ENCODE results near the gene DNALI1. TPM values are rescaled to one million over a fixed set of nuclear protein-coding genes. Genes with fewer than 3 reads are reported as not detected.
"Not testable (repeated sequence)": the region's sequence is repeated elsewhere in the genome, so short reads cannot be mapped to it uniquely, and the experiment has no call there.

DNALI1 gene
- total and polyA plus RNA-seq, 2 of the 4 experiments (the other 2 are of a cell fraction), result 9.1 to 10.1 TPM

DNA sequence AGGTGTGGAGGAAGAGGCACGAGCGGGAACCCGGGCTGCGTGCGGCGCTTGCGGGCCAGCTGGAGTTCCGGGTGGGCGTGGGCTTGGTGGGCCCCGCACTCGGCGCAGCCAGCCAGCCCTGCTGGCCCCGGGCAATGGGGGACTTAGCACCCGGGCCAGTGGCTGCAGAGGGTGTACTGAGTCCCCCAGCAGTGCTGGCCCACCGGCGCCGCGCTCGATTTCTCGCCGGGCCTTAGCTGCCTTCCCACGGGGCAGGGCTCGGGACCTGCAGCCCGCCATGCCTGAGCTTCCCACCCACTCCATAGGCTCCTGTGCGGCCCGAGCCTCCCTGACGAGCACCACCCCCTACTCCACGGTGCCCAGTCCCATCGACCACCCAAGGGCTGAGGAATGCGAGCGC lies 38.5 kb upstream of the DNALI1 start:
- H2BK5ac ChIP-seq (ENCODE audit: low read depth, low read length, poor library complexity, severe bottlenecking); BruUV-seq (replicated peaks); POLR2A ChIA-PET (ENCODE audit: unreplicated experiment); H3K36me3 ChIP-seq (ENCODE audit: control insufficient read depth, insufficient read depth, low read length); intact Hi-C loops (cut with micrococcal nuclease); H4K20me1 ChIP-seq (ENCODE audit: insufficient read depth, low read length); ATAC-seq (ENCODE audit: low read depth); in situ Hi-C loops (cut with MboI; ENCODE audit: low sequenced_read_pairs); H2BK20ac ChIP-seq (ENCODE audit: low read depth, low read length); H3K4me2 ChIP-seq (ENCODE audit: low read depth, low read length); H3K56ac ChIP-seq (ENCODE audit: extremely low read depth, insufficient read depth, low read length); H3K9me3 ChIP-seq (ENCODE audit: control insufficient read depth, insufficient read depth, low read length); H3K4me1 ChIP-seq (ENCODE audit: control insufficient read depth, insufficient read depth, low read length); H4K8ac ChIP-seq (ENCODE audit: low read depth in 2 of 2, low read length in 2 of 2); H3K14ac ChIP-seq (replicated peaks; ENCODE audit: low read depth, low read length); H2BK15ac ChIP-seq (ENCODE audit: low read depth, low read length); H3K27ac ChIP-seq (ENCODE audit: insufficient read depth, low read length); dilution Hi-C loops (cut with HindIII; ENCODE audit: low sequenced_read_pairs, unreplicated experiment); H3K18ac ChIP-seq (ENCODE audit: low read depth, low read length); H2AK9ac ChIP-seq (replicated peaks; ENCODE audit: low read depth, low read length, poor library complexity); H3K23ac ChIP-seq (ENCODE audit: low read depth, low read length); H4K91ac ChIP-seq (ENCODE audit: insufficient read depth, low read depth, low read length); H3K27me3 ChIP-seq (ENCODE audit: control insufficient read depth, insufficient read depth, low read length); H3K4me3 ChIP-seq (ENCODE audit: insufficient read depth, low read depth, low read length); H2AFZ ChIP-seq (replicated peaks; ENCODE audit: low read length, poor library complexity); DNase-seq; H2AK5ac ChIP-seq (ENCODE audit: low read depth, low read length); H2BK120ac ChIP-seq (ENCODE audit: low read depth, low read length); H3K79me1 ChIP-seq (ENCODE audit: low read depth in 1 of 2, low read length in 2 of 2); H4K5ac ChIP-seq (ENCODE audit: low read depth, low read length); H3K9me1 ChIP-seq (ENCODE audit: insufficient read depth, low read length); H3K4ac ChIP-seq (ENCODE audit: low read depth, low read length); H3K9ac ChIP-seq (ENCODE audit: low read depth, low read length): not testable (repeated sequence)
- CTCF ChIA-PET, result interaction anchor here (0.6 kb wide), 1 partner anchor 1401 kb away, joined by 3 read pairs; no protein-coding TSS in a partner anchor
- 88% methylated on average over 10 of the region's 31 CpGs; no CpG with 5 or more reads in 1 of the 2 experiments for WGBS, 2 experiments (ENCODE audit: extremely low coverage in 2 of 2, insufficient read length in 1 of 2)

DNA sequence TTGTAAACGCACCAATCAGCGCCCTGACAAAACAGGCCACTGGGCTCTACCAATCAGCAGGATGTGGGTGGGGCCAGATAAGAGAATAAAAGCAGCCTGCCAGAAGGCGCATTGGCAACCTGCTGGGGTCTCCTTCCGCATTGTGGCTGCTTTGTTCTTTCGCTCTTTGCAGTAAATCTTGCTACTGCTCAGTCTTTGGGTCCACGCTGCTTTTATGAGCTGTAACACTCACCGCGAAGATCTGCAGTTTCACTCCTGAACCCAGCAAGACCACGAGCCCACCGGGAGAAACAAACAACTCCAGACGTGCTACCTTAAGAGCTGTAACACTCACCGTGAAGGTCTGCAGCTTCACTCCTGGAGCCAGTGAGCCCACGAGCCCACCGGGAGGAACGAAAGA lies 37.8 kb upstream of the DNALI1 start:
- CTCF ChIA-PET; ATAC-seq (ENCODE audit: low read depth); H3K9me3 ChIP-seq (ENCODE audit: control insufficient read depth, insufficient read depth, low read length); H4K5ac ChIP-seq (ENCODE audit: low read depth, low read length); H2AK9ac ChIP-seq (replicated peaks; ENCODE audit: low read depth, low read length, poor library complexity); H2BK15ac ChIP-seq (ENCODE audit: low read depth, low read length); H3K9me1 ChIP-seq (ENCODE audit: insufficient read depth, low read length); H3K36me3 ChIP-seq (ENCODE audit: control insufficient read depth, insufficient read depth, low read length); H2AK5ac ChIP-seq (ENCODE audit: low read depth, low read length); H3K9ac ChIP-seq (ENCODE audit: low read depth, low read length); H3K79me1 ChIP-seq (ENCODE audit: low read depth in 1 of 2, low read length in 2 of 2); dilution Hi-C loops (cut with HindIII; ENCODE audit: low sequenced_read_pairs, unreplicated experiment); H4K91ac ChIP-seq (ENCODE audit: insufficient read depth, low read depth, low read length); H4K20me1 ChIP-seq (ENCODE audit: insufficient read depth, low read length); H3K14ac ChIP-seq (replicated peaks; ENCODE audit: low read depth, low read length); H2BK120ac ChIP-seq (ENCODE audit: low read depth, low read length); H3K4me1 ChIP-seq (ENCODE audit: control insufficient read depth, insufficient read depth, low read length); H3K4me3 ChIP-seq (ENCODE audit: insufficient read depth, low read depth, low read length); in situ Hi-C loops (cut with MboI; ENCODE audit: low sequenced_read_pairs); DNase-seq; BruUV-seq (replicated peaks); H2AFZ ChIP-seq (replicated peaks; ENCODE audit: low read length, poor library complexity); H3K18ac ChIP-seq (ENCODE audit: low read depth, low read length); H2BK20ac ChIP-seq (ENCODE audit: low read depth, low read length); intact Hi-C loops (cut with micrococcal nuclease); H2BK5ac ChIP-seq (ENCODE audit: low read depth, low read length, poor library complexity, severe bottlenecking); H3K23ac ChIP-seq (ENCODE audit: low read depth, low read length); H3K27ac ChIP-seq (ENCODE audit: insufficient read depth, low read length); H3K4ac ChIP-seq (ENCODE audit: low read depth, low read length); H3K4me2 ChIP-seq (ENCODE audit: low read depth, low read length); POLR2A ChIA-PET (ENCODE audit: unreplicated experiment); H3K56ac ChIP-seq (ENCODE audit: extremely low read depth, insufficient read depth, low read length); H3K27me3 ChIP-seq (ENCODE audit: control insufficient read depth, insufficient read depth, low read length); H4K8ac ChIP-seq (ENCODE audit: low read depth in 2 of 2, low read length in 2 of 2): not testable (repeated sequence)
- WGBS, 2 experiments (ENCODE audit: extremely low coverage in 2 of 2, insufficient read length in 1 of 2), result 91% methylated on average over 9 of the region's 15 CpGs; no CpG with 5 or more reads in 1 of the 2 experiments

Measured in IMR-90 (cell line).